CD8-positive, alpha-beta memory T cell (primary cell): Measurements from ENCODE around the gene CLPTM1L. TPM values are rescaled to one million over a fixed set of nuclear protein-coding genes. Genes with fewer than 3 reads are reported as not detected.
"Not testable (repeated sequence)": the region's sequence is repeated elsewhere in the genome, so short reads cannot be mapped to it uniquely, and the experiment has no call there.

Experiments used
- CTCF ChIA-PET: fragments of 350-600 bp; sonication (Branson Sonifier 250); formaldehyde crosslinking; loops from one replicate; lab custom pipeline; 2021; ENCODE audit warnings: antibody characterized with exemption; lab: Charles Lee
- POLR2A ChIA-PET: fragments of 350-600 bp; sonication (Branson Sonifier 250); formaldehyde crosslinking; loops from one replicate; lab custom pipeline; 2021; ENCODE audit warnings: antibody characterized with exemption; lab: Charles Lee
- DNase-seq, 5 donors: peaks; one replicate each; pipeline versions ENCODE4 v3.0.0 to v3.0.0-alpha.2; 2020 to 2022; ENCODE audit warnings: mixed read lengths in 1 of 5
- H3K27ac ChIP-seq: one replicate; pipeline ENCODE4 v1.7.0; 2013; ENCODE audit warnings: low read depth, mild to moderate bottlenecking, low read length, moderate library complexity
- H3K27me3 ChIP-seq: 2 replicates; pipeline ENCODE4 v1.7.0; 2013; ENCODE audit warnings: low read length, mild to moderate bottlenecking; ENCODE audit not compliant: insufficient read depth, poor library complexity, severe bottlenecking
- H3K36me3 ChIP-seq: 2 replicates; pipeline ENCODE4 v1.7.0; 2013; ENCODE audit warnings: mild to moderate bottlenecking, low read length, moderate library complexity; ENCODE audit not compliant: insufficient read depth
- H3K4me1 ChIP-seq: 2 replicates; pipeline ENCODE4 v1.7.0; 2013; ENCODE audit warnings: mild to moderate bottlenecking, low read length, moderate library complexity; ENCODE audit not compliant: insufficient read depth
- H3K4me3 ChIP-seq: 2 replicates; pipeline ENCODE4 v1.7.0; 2013; ENCODE audit warnings: mild to moderate bottlenecking, low read length
- H3K9me3 ChIP-seq: 2 replicates; pipeline ENCODE4 v1.7.0; 2013; ENCODE audit warnings: mild to moderate bottlenecking, low read length
- H3K27ac Mint-ChIP-seq, 8 donors: one replicate each; pipeline ENCODE4 v1.8.0; 2020 to 2021; ENCODE audit warnings: mixed read lengths in 8 of 8, mild to moderate bottlenecking in 6 of 8, inconsistent platforms in 3 of 8, moderate library complexity in 3 of 8
- H3K27me3 Mint-ChIP-seq, 2 donors: one replicate each; pipeline ENCODE4 v1.8.0; 2020 to 2021; ENCODE audit warnings: mixed read lengths in 2 of 2, mild to moderate bottlenecking in 1 of 2, moderate library complexity in 1 of 2
- H3K36me3 Mint-ChIP-seq, 3 donors: one replicate each; pipeline ENCODE4 v1.8.0; 2020 to 2021; ENCODE audit warnings: mixed read lengths in 3 of 3, inconsistent platforms in 1 of 3, mild to moderate bottlenecking in 1 of 3
- H3K4me1 Mint-ChIP-seq, 3 donors: one replicate each; pipeline ENCODE4 v1.8.0; 2020 to 2021; ENCODE audit warnings: mixed read lengths in 3 of 3, inconsistent platforms in 1 of 3, mild to moderate bottlenecking in 1 of 3
- H3K4me3 Mint-ChIP-seq, 7 donors: one replicate each; pipeline ENCODE4 v1.8.0; 2020 to 2021; ENCODE audit warnings: mixed read lengths in 7 of 7, mild to moderate bottlenecking in 6 of 7, moderate library complexity in 4 of 7, inconsistent platforms in 2 of 7
- H3K9me3 Mint-ChIP-seq, 5 donors: one replicate each; pipeline ENCODE4 v1.8.0; 2020 to 2022; ENCODE audit warnings: mixed read lengths in 5 of 5, mild to moderate bottlenecking in 3 of 5, moderate library complexity in 2 of 5, inconsistent platforms in 1 of 5
- polyA plus RNA-seq: library from polyadenylated mRNA; unstranded; fragments of 300-500 nt; fragmentation: Illumina TruSeq; gene quantifications from one replicate; pipeline ENCODE4 v1.2.3, GENCODE V29; 2021
- total RNA-seq, 2 experiments: library from RNA; stranded (reverse); gene quantifications; one replicate each; pipeline ENCODE4 v1.2.3, GENCODE V29; 2021

Gene CLPTM1L
- total and polyA plus RNA-seq, 3 experiments from 2014 or later: 68.1 to 110 (median 109) TPM

DNA sequence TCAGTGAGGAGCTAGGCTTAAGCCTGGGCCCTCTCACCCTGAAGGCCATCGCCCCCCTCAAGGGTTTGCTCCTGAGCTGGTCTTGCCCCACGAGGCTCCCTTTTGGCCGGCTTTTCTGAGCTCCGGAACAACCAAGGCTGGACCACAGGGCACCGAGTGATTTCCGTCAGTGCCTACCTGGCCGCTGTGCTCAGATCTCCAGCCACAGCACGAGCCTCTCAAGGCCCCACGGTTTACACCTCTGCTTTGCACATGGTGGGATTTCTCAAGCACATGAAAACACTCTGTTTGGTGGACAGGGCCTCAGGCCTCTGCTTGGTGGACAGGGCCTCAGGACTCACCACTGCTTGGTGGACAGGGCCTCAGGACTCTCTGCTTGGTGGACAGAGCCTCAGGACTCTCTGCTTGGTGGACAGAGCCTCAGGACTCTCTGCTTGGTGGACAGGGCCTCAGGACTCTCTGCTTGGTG, 15.8 kb downstream of the CLPTM1L start:
- H3K27me3 ChIP-seq: no peaks in the 10 kb centered on the region
- ChIA-PET CTCF (interaction anchor here (1.0 to 1.4 kb wide), 2 partner anchors 14 to 16 kb away, joined by 3 read pairs; no protein-coding TSS in a partner anchor), POLR2A (no interaction called here)
- H3K4me3 ChIP-seq: no peak overlapping the region
- H3K27ac Mint-ChIP-seq: peak overlapping the region in 1 of 8 donors; percentile 41
- H3K9me3 ChIP-seq: no peaks in the 10 kb centered on the region
- H3K27ac ChIP-seq: no peak overlapping the region
- H3K4me1 Mint-ChIP-seq: peaks cover 6 to 15% (median 7%) of the 10 kb centered on the region in 3 donors
- H3K36me3 Mint-ChIP-seq: peaks cover 10 to 75% (median 14%) of the 10 kb centered on the region in 3 donors
- no peaks in the 10 kb centered on the region for H3K4me1 ChIP-seq
- no peak overlapping the region for H3K4me3 Mint-ChIP-seq
- DNase-seq: peak in 1 of 5 donors; percentile 26
- no peaks in the 10 kb centered on the region for H3K9me3 Mint-ChIP-seq
- no peaks in the 10 kb centered on the region for H3K27me3 Mint-ChIP-seq
- peaks cover 46% of the 10 kb centered on the region for H3K36me3 ChIP-seq

DNA sequence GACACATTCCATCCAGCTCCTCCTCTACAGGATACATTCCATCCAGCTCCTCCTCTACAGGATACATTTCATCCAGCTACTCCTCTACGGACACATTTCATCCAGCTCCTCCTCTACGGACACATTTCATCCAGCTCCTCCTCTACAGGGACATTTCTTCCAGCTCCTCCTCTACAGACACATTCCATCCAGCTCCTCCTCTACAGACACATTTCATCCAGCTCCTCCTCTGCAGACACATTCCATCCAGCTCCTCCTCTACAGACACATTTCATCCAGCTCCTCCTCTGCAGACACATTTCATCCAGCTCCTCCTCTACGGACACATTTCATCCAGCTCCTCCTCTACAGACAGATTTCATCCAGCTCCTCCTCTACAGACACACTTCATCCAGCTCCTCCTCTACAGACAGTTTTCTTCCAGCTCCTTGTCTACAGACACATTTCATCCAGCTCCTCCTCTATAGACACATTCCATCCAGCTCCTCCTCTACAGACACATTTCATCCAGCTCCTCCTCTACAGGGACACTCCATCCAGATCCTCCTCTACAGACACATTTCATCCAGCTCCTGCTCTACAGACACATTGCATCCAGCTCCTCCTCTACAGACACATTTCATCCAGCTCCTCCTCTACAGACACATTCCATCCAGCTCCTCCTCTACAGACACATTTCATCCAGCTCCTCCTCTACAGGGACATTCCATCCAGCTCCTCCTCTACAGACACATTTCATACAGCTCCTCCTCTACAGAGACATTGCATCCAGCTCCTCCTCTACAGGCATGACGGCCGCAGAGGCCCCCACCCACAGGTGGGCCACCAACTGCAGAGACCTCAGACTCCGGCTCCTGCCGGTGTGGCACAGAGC, 16.4 kb downstream of the CLPTM1L start:
- Mint-ChIP-seq H3K36me3 (peaks cover 9 to 78% (median 15%) of the 10 kb centered on the region in 3 donors), H3K27ac (peak overlapping the region in 5 of 8 donors; percentile 29 to 74 (median 47)), H3K4me1 (peaks cover 6 to 15% (median 7%) of the 10 kb centered on the region in 3 donors)
- H3K9me3 Mint-ChIP-seq, H3K27me3 Mint-ChIP-seq, H3K9me3 ChIP-seq, DNase-seq, H3K4me1 ChIP-seq, POLR2A ChIA-PET, H3K27ac ChIP-seq, H3K27me3 ChIP-seq, H3K4me3 ChIP-seq, H3K4me3 Mint-ChIP-seq: not testable (repeated sequence)
- CTCF ChIA-PET: interaction anchor here (1.0 to 1.9 kb wide), 3 partner anchors 13 to 15 kb away, joined by 3 to 5 read pairs (median 3); no protein-coding TSS in a partner anchor
- peaks cover 42% of the 10 kb centered on the region for H3K36me3 ChIP-seq

DNA sequence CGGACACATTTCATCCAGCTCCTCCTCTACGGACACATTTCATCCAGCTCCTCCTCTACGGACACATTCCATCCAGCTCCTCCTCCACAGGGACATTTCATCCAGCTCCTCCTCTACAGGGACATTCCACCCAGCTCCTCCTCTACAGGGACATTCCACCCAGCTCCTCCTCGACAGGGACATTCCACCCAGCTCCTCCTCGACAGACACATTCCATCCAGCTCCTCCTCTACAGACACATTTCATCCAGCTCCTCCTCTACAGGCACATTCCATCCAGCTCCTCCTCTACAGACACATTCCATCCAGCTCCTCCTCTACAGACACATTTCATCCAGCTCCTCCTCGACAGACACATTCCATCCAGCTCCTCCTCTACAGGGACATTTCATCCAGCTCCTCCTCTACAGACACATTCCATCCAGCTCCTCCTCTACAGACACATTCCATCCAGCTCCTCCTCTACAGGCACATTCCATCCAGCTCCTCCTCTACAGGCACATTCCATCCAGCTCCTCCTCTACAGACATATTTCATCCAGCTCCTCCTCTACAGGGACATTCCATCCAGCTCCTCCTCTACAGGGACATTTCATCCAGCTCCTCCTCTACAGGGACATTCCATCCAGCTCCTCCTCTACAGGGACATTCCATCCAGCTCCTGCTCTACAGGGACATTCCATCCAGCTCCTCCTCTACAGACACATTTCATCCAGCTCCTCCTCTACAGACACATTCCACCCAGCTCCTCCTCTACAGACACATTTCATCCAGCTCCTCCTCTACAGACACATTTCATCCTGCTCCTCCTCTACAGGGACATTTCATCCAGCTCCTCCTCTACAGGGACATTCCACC, 17.8 kb downstream of the CLPTM1L start:
- DNase-seq, H3K9me3 Mint-ChIP-seq, H3K4me3 ChIP-seq, H3K27me3 Mint-ChIP-seq, H3K4me3 Mint-ChIP-seq, H3K27ac ChIP-seq, POLR2A ChIA-PET, H3K9me3 ChIP-seq, H3K27me3 ChIP-seq, H3K4me1 ChIP-seq: not testable (repeated sequence)
- peak overlapping the region in 1 of 8 donors; percentile 65 for H3K27ac Mint-ChIP-seq
- H3K36me3 ChIP-seq: peaks cover 29% of the 10 kb centered on the region
- CTCF ChIA-PET: interaction anchor here (1.0 to 1.9 kb wide), 3 partner anchors 15 to 318 kb away, joined by 3 to 5 read pairs (median 5); no protein-coding TSS in a partner anchor
- H3K36me3 Mint-ChIP-seq: peaks cover 0 to 73% (median 11%) of the 10 kb centered on the region in 3 donors
- peaks cover 6 to 15% (median 7%) of the 10 kb centered on the region in 3 donors for H3K4me1 Mint-ChIP-seq

DNA sequence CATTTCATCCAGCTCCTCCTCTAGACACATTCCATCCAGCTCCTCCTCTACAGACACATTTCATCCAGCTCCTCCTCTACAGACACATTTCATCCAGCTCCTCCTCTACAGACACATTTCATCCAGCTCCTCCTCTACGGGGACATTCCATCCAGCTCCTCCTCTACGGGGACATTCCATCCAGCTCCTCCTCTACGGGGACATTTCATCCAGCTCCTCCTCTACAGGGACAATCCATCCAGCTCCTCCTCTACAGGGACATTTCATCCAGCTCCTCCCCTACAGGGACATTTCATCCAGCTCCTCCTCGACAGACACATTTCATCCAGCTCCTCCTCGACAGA, 18.4 kb downstream of the CLPTM1L start:
- H3K4me3 Mint-ChIP-seq, H3K9me3 ChIP-seq, H3K27ac ChIP-seq, DNase-seq, H3K4me1 ChIP-seq, H3K27me3 ChIP-seq, H3K9me3 Mint-ChIP-seq, H3K4me3 ChIP-seq, POLR2A ChIA-PET, H3K27me3 Mint-ChIP-seq: not testable (repeated sequence)
- peaks cover 22% of the 10 kb centered on the region for H3K36me3 ChIP-seq
- peak overlapping the region in 4 of 8 donors; percentile 14 to 97 (median 54) for H3K27ac Mint-ChIP-seq
- CTCF ChIA-PET: interaction anchor here (1.0 to 1.9 kb wide), 3 partner anchors 15 to 319 kb away, joined by 3 to 5 read pairs (median 5); no protein-coding TSS in a partner anchor
- peaks cover 6 to 15% (median 7%) of the 10 kb centered on the region in 3 donors for H3K4me1 Mint-ChIP-seq
- peaks cover 5 to 73% (median 12%) of the 10 kb centered on the region in 3 donors for H3K36me3 Mint-ChIP-seq

DNA sequence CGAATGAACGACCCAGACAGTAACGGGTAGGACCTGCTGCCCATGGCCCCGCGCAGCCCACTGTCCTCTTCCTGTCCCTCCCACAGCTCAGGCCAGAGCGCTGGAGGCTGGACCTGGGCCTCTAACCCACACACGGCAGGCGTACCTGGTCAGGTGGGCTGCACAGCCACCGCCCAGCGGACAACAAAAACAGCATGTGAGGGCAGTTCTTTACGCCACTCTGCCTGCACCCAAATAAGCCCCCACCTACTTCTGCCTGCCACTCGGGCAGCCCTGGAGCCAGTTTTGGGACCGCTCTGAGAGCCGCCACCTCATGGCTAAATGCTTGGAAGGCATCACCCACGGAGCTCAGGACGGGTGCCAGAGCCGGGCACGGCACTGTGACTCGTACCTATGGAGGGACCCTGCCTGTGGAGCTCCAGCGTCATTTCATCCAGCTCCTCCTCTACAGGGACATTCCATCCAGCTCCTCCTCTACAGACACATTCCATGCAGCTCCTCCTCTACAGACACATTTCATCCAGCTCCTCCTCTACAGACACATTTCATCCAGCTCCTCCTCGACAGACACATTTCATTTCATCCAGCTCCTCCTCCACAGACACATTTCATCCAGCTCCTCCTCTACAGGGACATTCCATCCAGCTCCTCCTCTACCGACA, 18.9 kb downstream of the CLPTM1L start:
- Histone ChIP-seq H3K36me3 (peaks cover 20% of the 10 kb centered on the region), H3K9me3 (no peaks in the 10 kb centered on the region), H3K27me3 (no peaks in the 10 kb centered on the region), H3K27ac (no peak overlapping the region), H3K4me1 (no peaks in the 10 kb centered on the region), H3K4me3 (no peak overlapping the region)
- peaks cover 5 to 73% (median 16%) of the 10 kb centered on the region in 3 donors for H3K36me3 Mint-ChIP-seq
- CTCF ChIA-PET: interaction anchor here (1.0 to 1.6 kb wide), 2 partner anchors 54 to 319 kb away, joined by 3 to 5 read pairs; no protein-coding TSS in a partner anchor
- peak overlapping the region in 5 of 8 donors; percentile 14 to 97 (median 54) for H3K27ac Mint-ChIP-seq
- H3K4me3 Mint-ChIP-seq: no peak overlapping the region
- DNase-seq: peak in 1 of 5 donors; percentile 23
- peaks cover 6 to 15% (median 7%) of the 10 kb centered on the region in 3 donors for H3K4me1 Mint-ChIP-seq
- no peaks in the 10 kb centered on the region for H3K27me3 Mint-ChIP-seq
- no peaks in the 10 kb centered on the region for H3K9me3 Mint-ChIP-seq
- POLR2A ChIA-PET: no interaction called here

DNA sequence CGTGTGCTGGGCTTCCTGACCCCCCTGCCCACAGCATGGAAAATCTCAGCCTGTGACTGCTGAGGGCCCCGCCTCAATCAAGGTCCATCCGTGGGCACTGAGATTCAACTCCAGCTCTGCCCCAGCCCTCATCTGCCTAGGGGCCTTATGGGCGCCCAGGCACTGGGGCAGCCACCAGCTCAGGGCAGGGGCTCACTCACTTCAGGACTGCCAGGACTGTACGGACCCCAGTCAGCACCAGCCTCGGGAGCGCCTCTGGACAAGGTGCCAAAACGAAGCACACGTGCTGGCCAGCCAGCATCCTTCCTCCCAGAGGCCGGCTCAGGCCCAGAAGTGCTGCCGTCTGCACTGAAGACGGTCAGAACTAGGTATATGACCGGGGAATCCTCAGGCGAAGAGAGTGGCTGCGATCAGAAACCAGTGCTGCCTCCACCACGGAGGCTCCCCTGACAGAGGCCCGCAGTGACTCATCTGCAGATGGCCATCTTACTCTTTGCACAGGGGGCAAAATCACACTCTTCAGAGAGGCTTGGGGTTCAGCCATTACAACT, 19.6 kb downstream of the CLPTM1L start:
- H3K9me3 ChIP-seq: no peaks in the 10 kb centered on the region
- H3K27me3 ChIP-seq: no peaks in the 10 kb centered on the region
- peak overlapping the region in 1 of 8 donors; percentile 77 for H3K27ac Mint-ChIP-seq
- H3K4me3 ChIP-seq: no peak overlapping the region
- no peak overlapping the region for H3K4me3 Mint-ChIP-seq
- H3K4me1 ChIP-seq: no peaks in the 10 kb centered on the region
- CTCF ChIA-PET: interaction anchor here (1.6 kb wide), 1 partner anchor 320 kb away, joined by 5 read pairs; no protein-coding TSS in a partner anchor
- POLR2A ChIA-PET: no interaction called here
- H3K27ac ChIP-seq: no peak overlapping the region
- no peaks in the 10 kb centered on the region for H3K9me3 Mint-ChIP-seq
- DNase-seq: peak in 1 of 5 donors; percentile 40
- H3K27me3 Mint-ChIP-seq: no peaks in the 10 kb centered on the region
- peaks cover 5 to 73% (median 16%) of the 10 kb centered on the region in 3 donors for H3K36me3 Mint-ChIP-seq
- H3K4me1 Mint-ChIP-seq: peaks cover 6 to 15% (median 7%) of the 10 kb centered on the region in 3 donors
- H3K36me3 ChIP-seq: peaks cover 13% of the 10 kb centered on the region

DNA sequence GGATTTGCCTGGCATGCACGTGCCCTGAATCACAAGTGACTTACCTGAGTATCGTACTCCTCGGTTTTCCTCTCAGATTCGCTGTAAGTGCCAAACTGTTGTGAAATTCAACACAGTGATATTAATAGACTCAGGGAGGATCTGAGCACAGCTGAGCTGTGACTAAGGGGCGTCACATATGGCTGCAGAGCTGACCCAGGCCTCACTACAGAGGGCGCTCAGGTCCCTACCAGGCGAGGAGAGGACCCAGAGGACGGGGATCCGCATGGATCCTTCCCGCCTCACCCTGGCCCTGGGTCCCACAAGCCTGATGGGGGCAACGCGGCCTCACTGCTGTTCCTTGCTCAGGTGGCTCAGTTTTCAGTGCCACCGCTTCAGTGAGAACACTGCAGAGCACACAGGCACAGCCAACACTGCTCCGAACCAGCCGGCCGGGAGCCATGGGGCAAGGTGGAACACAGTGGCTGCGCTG, 20.1 kb downstream of the CLPTM1L start:
- H3K4me1 ChIP-seq: no peaks in the 10 kb centered on the region
- no peaks in the 10 kb centered on the region for H3K9me3 ChIP-seq
- H3K36me3 ChIP-seq: peaks cover 10% of the 10 kb centered on the region
- POLR2A ChIA-PET: no interaction called here
- H3K4me1 Mint-ChIP-seq: peaks cover 6 to 15% (median 7%) of the 10 kb centered on the region in 3 donors
- CTCF ChIA-PET: no interaction called here
- H3K27me3 ChIP-seq: no peaks in the 10 kb centered on the region
- peaks cover 5 to 73% (median 16%) of the 10 kb centered on the region in 3 donors for H3K36me3 Mint-ChIP-seq
- H3K27me3 Mint-ChIP-seq: no peaks in the 10 kb centered on the region
- H3K4me3 Mint-ChIP-seq: no peak overlapping the region
- peak overlapping the region in 1 of 8 donors; percentile 77 for H3K27ac Mint-ChIP-seq
- peak in 1 of 5 donors; percentile 31 for DNase-seq
- no peaks in the 10 kb centered on the region for H3K9me3 Mint-ChIP-seq
- no peak overlapping the region for H3K27ac ChIP-seq
- no peak overlapping the region for H3K4me3 ChIP-seq
